Right cardiac atrium (tissue), 5 donors: Measurements from ENCODE around the gene TMEM117. TPM values are rescaled to one million over a fixed set of nuclear protein-coding genes. Genes with fewer than 3 reads are reported as not detected.

ENCODE experiments used
- ATAC-seq, 2 donors: fragments of 200-7000 bp; cut with Tn5 transposase; one replicate each; pipeline versions ENCODE4 v1.8.0 to v1.9.1; 2020; ENCODE audit warnings: moderate library complexity in 2 of 2, mild to moderate bottlenecking in 1 of 2
- DNase-seq, 3 donors: peaks; one replicate each; pipeline ENCODE4 v3.0.0-alpha.2; 2020
- H3K27ac ChIP-seq: one replicate; pipeline ENCODE4 v1.5.1; 2013; ENCODE audit warnings: mild to moderate bottlenecking, low read length, control low read depth, moderate library complexity
- H3K27me3 ChIP-seq: one replicate; pipeline ENCODE4 v1.6.1; 2013; ENCODE audit not compliant: control insufficient read depth, insufficient read depth
- H3K4me1 ChIP-seq: one replicate; pipeline ENCODE4 v1.6.1; 2013; ENCODE audit warnings: low read length; ENCODE audit not compliant: control insufficient read depth, insufficient read depth
- H3K4me3 ChIP-seq: one replicate; pipeline ENCODE4 v1.5.1; 2013; ENCODE audit warnings: low read length, control low read depth
- H3K9me3 ChIP-seq: one replicate; pipeline ENCODE4 v1.6.1; 2013; ENCODE audit warnings: low read length; ENCODE audit not compliant: control insufficient read depth
- WGBS: extraction: QIAGEN DNeasy Blood & Tissue Kit; methylation state at CpG from one replicate; pipeline ENCODE4 v1.1.7; 2013; 5-methylcytosine and 5-hydroxymethylcytosine counted together
- intact Hi-C, 4 donors: fragments of 100-400 bp; cut with DNase I; formaldehyde crosslinking; loops; one replicate each; pipeline versions ENCODE4 v1.11.0 to v1.14.0; 2022 to 2023
- polyA plus RNA-seq: library from polyadenylated mRNA; stranded (reverse); fragments of 200-250 nt; gene quantifications from one replicate; pipeline ENCODE4 v1.2.3, GENCODE V29; 2013
- total RNA-seq, 4 donors: library from RNA; stranded (reverse); fragmentation: NEBNext Ultra II Directional; extraction: Animal tissue kit (Norgen Biotek cat#: 25700); gene quantifications; one replicate each; pipeline ENCODE4 v1.2.1, GENCODE V29; 2021
- donor health status: healthy with polysubstance abuse.
- donor health status: DM: no; HTN: yes; CAD: no.
- donor health status: DM: no; HTN: no; CAD: no.
- donor health status: DM: no; HTN: yes; CAD: no; lungs with severe emphysema.
- donor health status: DM: yes; HTN: yes; CAD: no.

Gene TMEM117
- total and polyA plus RNA-seq, 5 donors: 8.0 to 13.0 (median 11.7) TPM

DNA sequence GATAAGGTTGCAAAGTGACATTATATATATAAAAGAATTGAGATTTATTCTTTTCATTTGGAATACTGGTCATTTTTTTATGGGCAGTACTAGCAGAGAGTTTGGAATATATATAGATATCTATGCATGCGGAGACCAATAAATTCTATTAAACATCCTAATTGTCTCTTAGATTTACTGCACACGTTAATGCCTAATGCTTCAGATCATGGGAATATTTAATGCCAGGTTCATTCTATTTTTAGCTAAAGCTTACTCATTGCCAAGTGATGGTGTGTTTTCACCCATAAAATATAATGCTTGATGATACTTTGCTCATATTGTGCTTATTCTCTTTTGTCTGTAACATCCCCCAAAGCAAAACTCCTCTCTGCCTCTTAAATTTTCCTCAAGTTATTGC is 264.4 kb downstream of the TMEM117 start:
- H3K27me3 ChIP-seq: no peaks in the 10 kb centered on the region
- H3K4me1 ChIP-seq: no peaks in the 10 kb centered on the region
- intact Hi-C loops: no loop called here
- H3K4me3 ChIP-seq: no peak overlapping the region
- WGBS: 91% methylated on average over 2 of the region's 2 CpGs
- H3K9me3 ChIP-seq: no peaks in the 10 kb centered on the region
- ATAC-seq (no peak), DNase-seq (no peak)
- no peak overlapping the region for H3K27ac ChIP-seq

DNA sequence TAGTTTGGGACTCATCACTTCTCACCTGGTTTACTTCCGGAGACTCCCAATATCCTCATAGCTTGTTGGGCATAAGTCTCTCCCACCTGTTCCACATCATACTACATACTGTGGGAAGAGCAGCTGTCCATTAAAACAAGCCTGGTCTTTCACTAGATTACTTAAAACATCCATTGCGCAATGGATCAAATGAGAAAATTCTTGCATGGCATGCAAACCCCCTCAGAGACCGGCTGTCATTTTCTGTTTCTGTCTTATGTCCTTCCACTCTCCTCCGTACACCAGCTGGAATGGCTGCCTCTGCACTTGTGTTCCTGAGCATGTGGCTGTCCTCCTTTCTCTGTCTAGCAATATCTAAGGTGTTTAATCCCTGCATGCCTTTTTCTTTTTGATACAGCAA is 265.6 kb downstream of the TMEM117 start:
- Histone ChIP-seq H3K4me1 (no peaks in the 10 kb centered on the region), H3K9me3 (no peaks in the 10 kb centered on the region), H3K27ac (no peak overlapping the region), H3K4me3 (no peak overlapping the region), H3K27me3 (no peaks in the 10 kb centered on the region)
- DNase-seq (no peak), ATAC-seq (no peak)
- intact Hi-C loops: no loop called here
- WGBS: 95% methylated on average over 4 of the region's 4 CpGs

DNA sequence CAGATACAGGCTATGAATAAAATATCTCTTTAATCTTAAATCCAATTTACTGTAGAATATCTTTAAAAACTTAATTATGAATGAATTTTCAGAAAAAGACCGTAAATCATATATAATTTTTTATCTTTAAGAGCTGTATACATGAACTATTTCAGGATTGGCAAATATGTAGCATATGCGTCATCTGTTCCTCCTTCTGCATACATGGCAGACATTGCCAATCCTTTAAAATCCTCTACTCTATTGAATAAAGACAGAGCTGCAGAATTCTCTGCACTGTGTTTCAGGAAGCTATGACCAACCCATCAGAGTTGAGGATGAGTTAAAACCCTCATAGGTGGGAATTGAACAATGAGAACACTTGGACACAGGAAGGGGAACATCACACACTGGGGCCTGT is 279.0 kb downstream of the TMEM117 start:
- WGBS: 93% methylated on average over 2 of the region's 2 CpGs
- no peaks in the 10 kb centered on the region for H3K27me3 ChIP-seq
- intact Hi-C loops: no loop called here
- ATAC-seq (no peak), DNase-seq (no peak)
- no peak overlapping the region for H3K4me3 ChIP-seq
- no peak overlapping the region for H3K27ac ChIP-seq
- H3K9me3 ChIP-seq: no peaks in the 10 kb centered on the region
- H3K4me1 ChIP-seq: no peaks in the 10 kb centered on the region

DNA sequence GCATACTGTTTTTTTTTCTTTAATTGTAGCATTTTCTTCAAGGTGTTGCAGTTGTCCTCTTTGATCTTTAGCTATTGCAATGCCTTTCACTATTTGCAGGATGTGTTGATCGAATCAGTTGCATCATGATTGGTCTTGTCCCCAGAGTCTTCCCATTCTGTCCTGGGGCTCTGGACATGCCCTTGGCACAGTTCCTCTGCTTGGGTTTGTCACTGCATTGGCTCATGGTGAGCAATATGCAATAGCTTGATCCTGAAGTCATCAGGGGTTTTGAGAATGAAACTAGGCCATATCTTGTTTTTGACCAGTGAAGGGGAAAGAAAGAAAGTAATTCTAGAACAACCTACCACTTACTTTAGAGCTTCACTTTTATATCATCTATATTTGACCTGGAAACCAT is 281.5 kb downstream of the TMEM117 start:
- no peak for ATAC-seq
- WGBS: 89% methylated on average over 1 of the region's 1 CpG
- no peak for DNase-seq
- intact Hi-C loops: no loop called here
- H3K4me3 ChIP-seq: no peak overlapping the region
- H3K27ac ChIP-seq: no peak overlapping the region
- H3K27me3 ChIP-seq: no peaks in the 10 kb centered on the region
- no peaks in the 10 kb centered on the region for H3K4me1 ChIP-seq
- H3K9me3 ChIP-seq: no peaks in the 10 kb centered on the region

DNA sequence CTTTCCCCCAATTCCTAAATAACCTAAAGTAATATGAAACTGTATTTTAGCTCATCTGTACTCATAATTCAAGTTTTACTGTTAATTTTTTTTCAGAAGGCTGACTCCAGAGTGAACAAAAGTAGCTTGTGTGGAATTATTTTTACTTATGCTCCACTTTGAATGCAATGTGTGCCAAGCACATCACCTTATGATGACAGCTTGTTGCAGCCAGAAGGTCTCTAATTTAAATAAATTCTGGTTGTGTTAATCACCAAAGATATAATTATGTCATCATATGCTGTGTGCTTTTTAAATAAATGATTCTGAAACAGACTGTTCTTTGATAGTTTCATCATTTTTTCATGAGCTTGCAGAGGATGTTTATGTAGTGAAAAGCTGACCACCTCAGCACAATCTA is 283.1 kb downstream of the TMEM117 start:
- DNase-seq (no peak), ATAC-seq (no peak)
- H3K4me1 ChIP-seq: no peaks in the 10 kb centered on the region
- intact Hi-C loops: no loop called here
- no peak overlapping the region for H3K27ac ChIP-seq
- H3K9me3 ChIP-seq: no peaks in the 10 kb centered on the region
- H3K4me3 ChIP-seq: no peak overlapping the region
- no peaks in the 10 kb centered on the region for H3K27me3 ChIP-seq

DNA sequence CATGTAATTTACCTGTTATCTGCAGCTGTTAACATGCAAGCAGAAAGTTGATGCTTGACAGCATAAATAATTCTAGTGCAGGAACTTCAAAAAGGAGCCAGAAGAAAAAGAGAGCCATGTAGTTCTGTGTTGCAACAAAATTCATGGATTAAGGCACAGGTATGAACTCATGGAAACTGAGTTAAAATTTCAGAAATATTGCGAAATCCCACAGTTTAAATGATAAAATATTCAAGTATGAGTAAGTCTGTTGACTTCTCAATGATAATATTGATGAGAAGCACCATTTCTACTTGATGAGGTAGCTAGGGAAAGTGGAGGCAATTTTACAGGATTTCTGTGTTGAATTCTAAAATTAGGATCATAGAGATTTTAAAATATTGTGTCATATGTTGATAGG is 290.9 kb downstream of the TMEM117 start:
- Histone ChIP-seq H3K4me3 (no peak overlapping the region), H3K4me1 (no peaks in the 10 kb centered on the region), H3K9me3 (no peaks in the 10 kb centered on the region), H3K27me3 (no peaks in the 10 kb centered on the region), H3K27ac (no peak overlapping the region)
- DNase-seq (no peak), ATAC-seq (no peak)
- 98% methylated on average over 1 of the region's 1 CpG for WGBS
- intact Hi-C loops: no loop called here

DNA sequence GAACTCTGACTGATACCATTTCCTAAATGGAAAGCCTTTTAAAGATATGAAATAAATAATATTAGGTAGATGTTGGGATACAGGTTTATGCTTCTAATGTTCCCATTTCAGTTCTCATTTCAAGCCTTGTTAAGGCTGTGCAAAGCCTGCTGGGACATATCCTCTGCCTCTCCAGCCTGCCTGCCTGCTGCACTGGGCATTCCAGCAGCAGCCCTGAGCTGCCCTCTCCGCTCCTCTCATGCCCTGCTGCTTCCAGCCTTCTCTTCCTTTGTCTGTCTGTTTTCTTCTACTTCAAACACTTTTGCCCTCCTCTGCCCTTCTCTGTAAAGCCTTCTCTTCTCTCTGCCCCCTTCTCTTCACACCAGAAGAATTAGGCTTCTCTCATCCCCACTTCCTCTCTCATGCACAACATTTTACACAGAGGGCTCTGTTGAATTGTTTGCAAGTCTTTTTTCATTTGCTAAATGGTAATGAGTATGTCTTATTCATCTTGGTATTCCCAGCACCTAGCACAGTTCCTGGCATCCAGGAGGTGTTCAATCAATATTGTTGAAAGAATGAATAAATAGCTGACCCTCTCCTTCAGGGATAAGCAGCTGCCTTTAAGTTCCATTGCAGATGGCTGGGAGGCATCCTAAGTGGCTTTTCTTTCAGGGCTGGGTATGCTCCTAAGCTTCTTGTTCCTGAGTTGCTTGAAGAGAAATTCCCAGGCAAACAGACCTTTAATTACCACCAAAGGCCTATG is 292.3 kb downstream of the TMEM117 start:
- no peak overlapping the region for H3K27ac ChIP-seq
- intact Hi-C loops: no loop called here
- 93% methylated on average over 1 of the region's 1 CpG for WGBS
- no peaks in the 10 kb centered on the region for H3K9me3 ChIP-seq
- no peaks in the 10 kb centered on the region for H3K4me1 ChIP-seq
- DNase-seq: no peak
- no peaks in the 10 kb centered on the region for H3K27me3 ChIP-seq
- no peak overlapping the region for H3K4me3 ChIP-seq
- ATAC-seq: peak in 1 of 2 donors; percentile 41

DNA sequence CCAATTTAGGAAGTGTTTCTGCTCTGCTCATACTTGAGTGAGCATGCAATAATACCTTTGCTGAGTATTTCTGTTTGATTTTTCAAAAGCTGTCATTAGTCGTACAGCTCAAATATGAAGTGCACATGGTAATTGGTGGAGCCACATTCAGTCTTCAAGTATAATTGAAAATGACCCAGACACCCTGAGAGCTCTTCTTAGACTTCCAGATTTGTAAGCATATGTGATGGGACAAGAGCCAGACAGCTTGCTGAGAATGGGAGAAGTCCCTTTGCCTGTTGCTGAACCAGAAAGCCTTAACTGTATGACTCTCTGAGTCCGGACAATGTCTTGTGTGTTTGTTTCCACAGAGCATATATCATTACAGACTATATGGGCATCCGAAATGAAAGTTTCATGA is 307.3 kb downstream of the TMEM117 start:
- intact Hi-C loops: no loop called here

DNA sequence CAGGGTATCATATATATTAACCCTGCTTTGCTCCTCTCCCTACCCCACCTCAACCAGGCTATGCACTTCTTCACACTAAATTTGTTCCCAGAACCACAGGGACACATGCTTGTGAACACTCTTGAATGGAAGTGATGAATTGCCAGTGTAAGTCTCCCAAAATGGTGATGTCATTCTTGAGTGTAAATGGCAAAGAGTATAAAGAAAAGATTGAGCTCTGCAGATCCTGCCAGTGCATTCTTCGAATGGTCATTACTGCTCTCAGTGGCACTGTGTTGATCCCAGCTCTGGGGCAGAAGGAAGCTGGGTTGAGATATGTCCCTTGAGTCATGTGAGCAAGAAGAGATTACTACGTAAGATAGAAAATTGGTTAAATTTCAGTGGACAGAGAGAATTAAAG is 313.1 kb downstream of the TMEM117 start:
- DNase-seq: no peak
- Histone ChIP-seq H3K4me1 (no peaks in the 10 kb centered on the region), H3K4me3 (no peak overlapping the region), H3K9me3 (no peaks in the 10 kb centered on the region), H3K27me3 (no peaks in the 10 kb centered on the region), H3K27ac (no peak overlapping the region)
- WGBS: 68% methylated on average over 2 of the region's 2 CpGs
- no peak for ATAC-seq
- intact Hi-C loops: no loop called here

More for the DNA sequence above, 307.3 kb downstream of the TMEM117 start:
- H3K9me3 ChIP-seq: no peaks in the 10 kb centered on the region
- ATAC-seq (no peak), DNase-seq (no peak)
- H3K27me3 ChIP-seq: no peaks in the 10 kb centered on the region
- H3K4me3 ChIP-seq: no peak overlapping the region
- H3K27ac ChIP-seq: no peak overlapping the region
- 91% methylated on average over 3 of the region's 3 CpGs for WGBS
- H3K4me1 ChIP-seq: no peaks in the 10 kb centered on the region

DNA sequence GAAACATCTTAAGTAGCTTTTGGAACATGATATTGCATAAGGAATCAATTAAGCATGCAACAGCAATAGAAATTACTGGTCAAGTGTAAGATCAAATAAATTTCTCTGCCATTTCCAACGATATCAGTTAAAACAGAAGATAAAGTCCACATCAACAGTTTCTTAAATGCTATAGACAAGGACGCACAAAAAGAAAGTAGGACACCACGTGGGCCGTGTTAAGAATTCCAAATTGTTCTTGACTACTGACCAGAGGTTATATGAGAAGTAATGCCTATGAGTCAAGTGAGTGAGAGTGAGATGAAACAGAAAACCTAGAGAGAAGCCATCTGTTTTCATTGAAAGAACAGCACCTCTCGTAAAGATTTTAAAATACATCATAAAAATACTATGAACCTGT is 318.2 kb downstream of the TMEM117 start:
- intact Hi-C loops: no loop called here
- H3K4me1 ChIP-seq: no peaks in the 10 kb centered on the region
- H3K9me3 ChIP-seq: no peaks in the 10 kb centered on the region
- H3K27me3 ChIP-seq: no peaks in the 10 kb centered on the region
- peak overlapping the region; percentile 2 for H3K4me3 ChIP-seq
- DNase-seq: no peak
- ATAC-seq: no peak
- H3K27ac ChIP-seq: no peak overlapping the region
- WGBS: 47% methylated on average over 5 of the region's 5 CpGs

DNA sequence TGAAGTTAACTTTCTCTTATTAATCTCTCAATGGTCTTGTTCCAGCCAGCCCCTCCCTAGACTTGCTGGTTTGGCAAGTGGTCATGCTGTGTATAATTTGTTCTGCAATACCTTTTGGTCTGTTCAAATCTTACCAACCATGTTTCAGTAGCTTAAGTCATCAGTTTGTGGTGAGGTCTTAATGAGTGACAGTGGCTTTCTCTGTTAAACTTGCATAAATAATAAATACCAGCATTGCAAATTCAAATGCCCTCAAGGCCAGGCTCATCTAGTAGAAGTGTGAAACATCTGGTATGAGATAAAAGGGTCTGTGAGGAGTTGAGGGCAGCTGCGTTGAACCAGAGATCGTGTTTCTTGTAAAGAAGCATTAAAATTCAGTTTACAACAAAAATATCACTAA is 319.5 kb downstream of the TMEM117 start:
- H3K27ac ChIP-seq: no peak overlapping the region
- intact Hi-C loops: no loop called here
- ATAC-seq (no peak), DNase-seq (no peak)
- H3K9me3 ChIP-seq: no peaks in the 10 kb centered on the region
- WGBS: 43% methylated on average over 2 of the region's 2 CpGs
- no peak overlapping the region for H3K4me3 ChIP-seq
- no peaks in the 10 kb centered on the region for H3K27me3 ChIP-seq
- H3K4me1 ChIP-seq: no peaks in the 10 kb centered on the region

DNA sequence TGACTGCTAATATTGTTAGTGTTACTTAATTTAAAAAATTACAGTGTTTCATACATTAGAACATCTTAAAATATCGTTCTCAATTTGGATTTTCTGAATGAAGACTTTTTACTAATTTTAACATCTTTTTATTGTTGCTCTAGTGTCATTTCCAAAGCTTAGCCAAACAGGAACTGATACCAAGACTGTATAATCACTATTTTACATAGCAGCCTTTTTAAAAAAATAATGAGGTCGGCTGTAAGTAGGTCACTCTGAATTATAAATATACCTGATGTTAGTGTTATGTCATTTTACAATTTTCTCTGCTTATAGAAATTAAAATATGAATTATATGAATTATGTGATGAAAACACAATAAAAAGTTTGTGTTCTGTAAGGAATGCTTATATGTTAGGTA is 321.5 kb downstream of the TMEM117 start:
- no peak overlapping the region for H3K4me3 ChIP-seq
- intact Hi-C loops: no loop called here
- 19% methylated on average over 2 of the region's 2 CpGs for WGBS

More for the DNA sequence above, 321.5 kb downstream of the TMEM117 start:
- ATAC-seq: no peak
- Histone ChIP-seq H3K4me1 (no peaks in the 10 kb centered on the region), H3K9me3 (no peaks in the 10 kb centered on the region), H3K27me3 (no peaks in the 10 kb centered on the region), H3K27ac (no peak overlapping the region)
- no peak for DNase-seq
